Hematopoietic multipotent progenitor cell treated with erythropoietin and hydrocortisone succinate and interleukin-3 and kit ligand, for 15 days (in vitro differentiated cells): ENCODE data around the gene EPB41L1.
A peak's percentile ranks its signal among the peaks of the same experiment; 100 is the strongest.

Experiments
- DNase-seq: peaks from one replicate; pipeline ENCODE4 v3.0.0-alpha.2; 2015; ENCODE audit warnings: low spot score

The EPB41L1 gene

DNA sequence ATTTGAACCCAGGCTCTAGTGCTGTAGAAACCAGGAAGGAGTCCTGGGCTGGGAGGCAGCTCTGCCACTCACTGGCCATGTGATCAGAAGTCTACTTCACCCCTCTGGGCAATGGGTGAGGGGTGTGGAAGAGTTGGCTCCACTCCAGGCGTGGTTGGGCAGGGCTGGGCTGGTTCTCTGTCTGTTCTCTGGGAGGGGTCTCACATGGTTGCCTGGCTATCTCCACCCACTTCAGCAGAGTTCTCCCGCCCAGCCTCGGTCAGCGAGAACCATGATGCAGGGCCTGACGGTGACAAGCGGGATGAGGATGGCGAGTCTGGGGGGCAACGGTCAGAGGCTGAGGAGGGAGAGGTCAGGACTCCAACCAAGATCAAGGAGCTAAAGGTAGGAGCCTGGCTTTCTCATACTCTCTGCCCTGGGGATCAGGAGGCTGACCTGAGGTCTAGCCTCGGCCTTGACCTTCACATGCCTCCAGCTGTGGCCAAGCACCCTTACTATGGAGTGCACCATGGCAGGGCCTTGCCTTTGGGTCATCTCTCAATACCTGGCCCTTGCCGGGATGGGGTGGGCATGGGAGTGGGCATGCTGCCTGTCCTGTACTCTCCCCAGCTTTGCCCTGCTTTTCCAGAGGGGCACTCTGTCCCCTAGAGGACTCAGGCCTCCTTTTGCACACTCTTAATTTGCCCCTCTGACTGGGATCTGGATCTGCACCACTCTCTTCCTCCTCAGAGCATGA, 39.6 kb downstream of the EPB41L1 start:
- DNase-seq, result no peak

DNA sequence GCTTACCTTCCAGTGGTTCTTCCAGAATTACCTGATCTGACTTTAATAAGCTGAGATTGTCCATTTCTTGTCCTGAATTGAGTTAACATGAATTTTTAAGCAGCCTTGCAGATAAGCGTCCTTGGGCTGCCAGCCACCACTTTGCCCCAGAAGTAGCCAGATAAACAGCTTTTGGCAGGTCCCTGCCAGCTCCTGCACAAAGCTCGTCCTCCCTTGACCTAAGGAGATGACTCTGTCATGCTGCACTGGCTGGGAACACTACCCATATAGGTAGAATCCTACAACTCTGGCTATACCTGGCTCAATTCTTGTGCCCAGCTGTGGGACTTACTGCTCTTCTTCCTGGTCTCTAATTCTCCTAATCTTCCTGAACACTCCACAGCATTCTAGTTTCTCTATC, 42.1 kb downstream of the EPB41L1 start:
- no peak for DNase-seq

DNA sequence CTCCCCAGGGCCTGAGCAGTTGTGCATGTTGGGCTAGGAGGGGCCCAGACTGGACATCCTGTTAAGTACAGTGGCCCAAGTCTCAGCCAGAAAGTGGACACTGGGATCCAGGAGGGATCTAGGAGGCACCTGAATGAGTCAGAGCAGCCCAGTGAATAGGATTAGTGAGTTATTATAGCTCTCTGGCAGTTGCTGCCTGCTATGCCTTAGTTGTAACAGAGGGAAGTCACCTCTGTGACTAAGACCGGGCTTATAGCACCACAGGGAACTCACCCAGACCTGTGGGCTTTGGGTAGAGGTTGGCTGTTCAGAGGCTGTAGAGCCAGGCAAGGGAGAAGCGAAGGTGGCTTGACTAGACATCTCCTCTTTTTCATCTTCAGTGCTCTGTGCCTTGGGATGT, 42.7 kb downstream of the EPB41L1 start:
- no peak for DNase-seq

DNA sequence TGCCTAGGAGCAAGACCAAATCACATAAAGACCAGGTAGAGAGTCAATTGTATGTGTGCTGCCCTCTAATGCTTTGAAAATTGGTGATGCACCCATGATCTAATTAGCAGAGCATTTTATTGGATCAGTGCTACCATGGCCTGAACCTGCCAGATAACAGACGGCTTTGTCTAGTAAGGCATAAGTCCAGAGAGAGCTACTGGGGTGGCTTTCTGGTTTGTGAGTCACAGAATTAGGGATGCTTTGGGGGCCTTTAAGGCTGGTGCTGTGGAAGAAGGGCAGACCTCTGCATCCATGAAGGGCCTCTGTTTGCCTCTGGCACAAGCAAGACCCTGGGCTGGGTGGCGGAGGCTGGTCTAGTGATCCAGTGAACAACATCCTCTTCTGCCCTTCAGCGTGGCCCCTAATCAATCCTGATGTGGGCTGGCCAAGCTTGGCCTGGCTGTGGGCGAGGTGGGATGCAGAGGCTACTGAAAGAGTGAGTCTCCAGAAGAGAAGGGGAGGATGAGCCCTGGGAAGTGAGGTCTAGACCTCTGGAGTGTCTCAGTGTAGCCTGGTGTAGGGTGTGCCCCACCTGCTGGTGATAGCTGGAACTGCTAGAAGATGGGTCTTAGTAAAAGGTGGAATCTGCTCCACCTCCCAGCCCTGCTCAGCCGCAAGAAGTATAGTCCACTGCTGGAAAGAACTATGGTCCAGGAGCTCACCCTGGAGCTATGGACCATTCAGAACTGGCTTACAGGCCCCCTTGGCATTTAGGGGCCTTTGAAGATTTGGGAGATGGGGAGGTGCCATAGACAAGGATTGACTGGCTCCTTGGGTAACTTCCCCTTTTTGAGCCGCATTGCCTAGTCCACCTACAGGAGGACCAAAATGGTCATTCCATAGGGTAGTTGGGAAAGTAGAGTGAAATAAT, 45.1 kb downstream of the EPB41L1 start:
- DNase-seq, result peak; percentile 67

DNA sequence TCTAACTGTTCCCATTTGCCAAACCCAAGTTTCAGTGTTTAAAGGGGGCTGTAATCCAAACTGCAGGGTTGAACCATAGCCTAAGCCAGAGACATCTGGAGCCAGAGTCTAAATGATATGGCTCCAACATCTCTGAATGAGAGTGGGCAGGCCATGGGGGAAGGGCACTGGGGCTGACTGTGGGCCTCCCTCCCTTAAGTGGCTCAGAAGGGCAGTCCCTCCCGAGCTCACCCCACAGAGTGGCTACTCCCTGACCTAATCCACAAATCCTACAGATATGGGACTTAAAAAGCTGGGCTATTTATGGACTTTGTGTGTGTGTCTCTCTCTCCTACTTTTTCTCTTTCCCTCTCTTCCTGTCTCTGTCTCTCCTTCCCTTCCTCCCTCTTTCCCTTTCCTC, 45.9 kb downstream of the EPB41L1 start:
- DNase-seq, result no peak

DNA sequence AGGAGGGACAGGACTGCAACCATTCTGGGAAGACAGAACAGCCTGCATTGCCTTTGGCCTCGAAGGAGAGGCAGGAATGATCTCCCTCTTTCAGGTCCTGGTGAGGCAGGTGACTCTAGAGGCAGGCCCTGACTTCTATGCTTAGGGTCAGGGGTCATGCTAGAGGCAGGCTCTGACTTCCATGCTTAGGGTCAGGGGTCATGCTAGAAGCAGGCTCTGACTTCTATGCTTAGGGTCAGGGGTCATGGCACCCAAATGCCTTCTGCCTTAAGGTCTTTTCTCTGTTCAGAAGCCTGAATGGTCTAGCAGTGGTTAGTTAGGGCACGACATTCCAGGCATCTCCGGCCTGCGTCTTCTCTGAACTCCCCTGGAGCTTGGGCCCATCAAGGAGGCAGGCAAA, 46.7 kb downstream of the EPB41L1 start:
- DNase-seq, result no peak

DNA sequence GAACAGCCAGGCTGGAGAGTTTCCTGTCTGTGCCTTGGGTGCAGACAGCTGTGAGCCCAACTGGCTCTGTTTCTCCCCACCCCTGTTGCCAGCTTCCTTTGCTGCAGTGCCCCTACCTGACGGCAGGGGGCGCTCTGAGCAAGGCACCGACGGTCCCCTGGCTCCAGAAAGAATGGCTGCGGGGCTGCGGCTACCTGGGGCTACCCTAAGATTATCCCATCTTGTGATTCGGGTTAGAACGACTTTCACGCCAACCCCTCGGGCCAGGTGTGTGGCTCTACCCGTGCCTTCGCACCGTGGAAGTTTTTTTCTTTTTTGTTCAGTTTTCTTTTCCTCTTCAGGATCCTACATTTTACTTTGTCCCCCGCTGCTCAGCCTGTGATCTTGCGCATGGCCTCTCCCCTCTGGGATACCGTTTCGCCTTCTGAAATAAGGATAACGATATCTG, 48.4 kb downstream of the EPB41L1 start:
- peak; percentile 70 for DNase-seq

DNA sequence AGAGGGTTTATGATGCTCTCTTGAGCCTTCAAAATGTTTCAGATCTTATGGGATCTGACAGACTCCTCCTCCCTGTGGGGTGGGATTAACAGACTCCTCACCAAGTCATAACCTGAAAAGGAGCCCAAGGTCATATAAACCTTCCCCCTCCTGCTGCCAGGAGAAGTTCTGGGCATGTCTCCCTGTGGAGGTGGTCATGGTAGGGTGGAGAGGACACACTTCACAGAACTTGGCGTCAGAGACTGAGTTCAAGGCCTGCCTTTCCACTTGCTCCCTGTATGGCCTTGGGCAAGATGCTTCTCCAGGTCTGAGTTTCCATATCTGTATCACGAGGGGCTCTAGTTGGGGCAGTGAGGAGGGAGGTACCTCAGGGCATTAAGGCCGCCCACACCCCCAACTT, 49.3 kb downstream of the EPB41L1 start:
- DNase-seq, result no peak

DNA sequence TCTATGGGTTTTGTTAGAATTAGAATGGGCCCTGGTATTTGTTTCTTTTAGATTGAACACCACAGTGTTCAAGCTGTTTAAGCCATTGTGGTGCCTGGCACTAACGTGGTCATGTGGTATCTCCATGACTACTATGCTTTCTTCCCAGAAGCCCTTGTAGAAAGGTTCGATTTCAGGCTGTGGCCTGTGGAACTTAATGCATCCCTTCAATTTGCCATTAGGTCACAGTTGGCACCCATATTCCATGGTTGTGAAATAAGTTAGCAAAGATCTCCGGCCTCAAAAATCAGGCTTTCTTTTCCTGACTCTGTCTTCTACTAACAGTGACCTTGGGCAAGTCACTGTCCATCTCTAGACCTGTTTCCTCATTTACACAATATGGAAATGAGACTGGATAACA, 50.5 kb downstream of the EPB41L1 start:
- DNase-seq, result no peak

DNA sequence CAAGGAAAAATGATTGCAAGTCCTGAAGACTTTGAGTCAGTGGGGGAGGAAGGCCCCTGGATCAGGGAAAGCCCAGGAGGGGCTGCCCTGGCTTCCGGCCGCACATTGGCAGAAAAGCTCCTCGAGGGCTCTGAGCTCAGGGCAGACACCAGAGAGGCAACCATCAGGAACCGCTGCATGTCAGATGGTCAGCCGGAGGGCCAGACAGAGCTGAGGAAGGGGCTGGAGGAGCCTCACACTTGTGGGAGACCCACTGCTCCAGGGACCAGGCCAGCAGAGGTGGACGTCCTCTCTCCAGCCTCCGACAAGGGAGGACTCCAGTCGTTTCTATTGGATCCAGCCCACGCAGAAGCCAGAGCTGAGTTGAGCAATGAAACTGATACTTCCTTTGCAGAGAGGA, 51.5 kb downstream of the EPB41L1 start:
- DNase-seq, result no peak

DNA sequence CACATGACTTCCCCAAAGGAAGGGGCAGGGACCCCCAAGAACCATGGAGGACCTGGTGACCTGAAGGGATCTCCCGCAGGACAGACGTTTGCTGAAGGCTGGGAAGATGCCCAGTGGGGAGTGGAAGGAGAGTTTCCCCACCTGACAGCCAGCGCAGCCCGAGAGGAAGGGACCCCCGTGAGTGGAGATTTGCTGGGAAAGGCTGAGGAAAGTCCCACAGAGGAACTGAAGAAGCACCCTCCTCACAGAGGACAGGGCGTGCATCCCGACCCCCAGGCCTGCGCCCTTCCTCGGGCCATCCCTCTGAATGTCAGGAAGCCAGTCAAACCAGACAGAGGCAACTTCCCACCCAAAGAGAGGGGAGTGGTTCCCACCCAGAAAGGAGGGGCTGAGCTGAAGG, 52.1 kb downstream of the EPB41L1 start:
- no peak for DNase-seq

DNA sequence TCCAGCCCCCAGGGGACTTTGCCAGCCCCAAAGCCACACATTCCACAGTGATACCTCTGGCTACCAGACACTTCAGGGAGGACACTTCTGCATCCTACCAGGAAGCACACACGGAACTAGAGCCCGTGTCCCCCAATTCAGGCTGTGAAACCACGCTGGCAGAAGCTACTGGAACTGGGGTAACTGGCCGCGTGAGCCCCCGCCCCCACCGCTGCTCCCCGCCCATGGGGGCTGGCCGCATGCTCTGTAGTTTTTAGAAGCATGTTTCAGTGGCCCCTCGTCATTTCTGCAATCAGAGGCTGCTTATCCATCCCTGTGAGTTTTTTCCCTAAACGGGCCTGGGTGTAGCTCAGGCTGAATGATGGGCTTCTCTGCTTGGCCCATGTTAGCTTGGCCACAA, 53.1 kb downstream of the EPB41L1 start:
- no peak for DNase-seq

DNA sequence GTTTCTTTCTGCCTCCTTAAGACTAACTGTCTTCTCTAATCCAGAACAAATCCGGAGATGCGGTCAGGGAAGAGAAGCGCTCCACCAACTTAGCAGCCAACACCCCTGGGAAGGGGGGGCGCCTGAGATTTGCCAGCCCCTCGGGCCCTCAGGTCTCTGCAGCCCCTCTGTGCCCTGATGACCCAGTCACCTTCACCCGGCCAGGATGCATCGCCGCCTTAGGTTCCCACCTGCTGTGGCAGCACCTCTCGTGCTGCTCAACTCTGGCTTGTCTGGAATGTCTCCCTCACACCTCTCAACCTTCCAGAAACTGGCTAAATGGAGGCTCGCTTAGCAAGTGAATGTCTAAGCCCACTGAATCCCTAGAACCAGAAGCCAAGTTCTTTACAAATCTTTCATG, 53.7 kb downstream of the EPB41L1 start:
- DNase-seq, result no peak

DNA sequence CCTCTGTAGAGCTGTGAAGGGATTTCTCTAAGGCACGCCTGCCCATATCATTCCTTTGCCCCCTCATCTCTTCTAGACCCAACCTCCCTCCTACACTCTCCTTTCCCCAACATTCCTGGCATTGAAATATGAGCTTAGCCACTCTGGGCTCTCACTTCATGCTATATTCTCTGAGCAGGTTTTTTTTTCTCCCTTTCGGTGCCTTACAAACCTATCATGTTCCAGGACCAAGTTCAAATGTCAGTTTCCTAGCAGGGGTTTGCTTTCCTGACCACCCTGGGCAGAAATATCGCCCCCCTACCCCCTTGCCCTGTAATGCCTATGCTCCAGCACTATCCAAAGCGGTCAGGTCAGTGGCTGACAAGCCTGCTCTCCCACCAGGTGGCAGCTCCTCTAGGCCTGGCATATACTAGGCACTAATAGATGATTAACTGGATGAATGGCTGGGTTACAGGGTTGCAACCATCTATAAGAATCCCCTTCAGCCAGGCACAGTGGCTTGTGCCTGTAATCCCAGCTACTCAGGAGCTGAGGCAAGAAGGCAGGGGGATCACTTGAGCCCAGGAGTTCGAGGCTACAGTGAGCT, 56.0 kb downstream of the EPB41L1 start:
- DNase-seq, result no peak

DNA sequence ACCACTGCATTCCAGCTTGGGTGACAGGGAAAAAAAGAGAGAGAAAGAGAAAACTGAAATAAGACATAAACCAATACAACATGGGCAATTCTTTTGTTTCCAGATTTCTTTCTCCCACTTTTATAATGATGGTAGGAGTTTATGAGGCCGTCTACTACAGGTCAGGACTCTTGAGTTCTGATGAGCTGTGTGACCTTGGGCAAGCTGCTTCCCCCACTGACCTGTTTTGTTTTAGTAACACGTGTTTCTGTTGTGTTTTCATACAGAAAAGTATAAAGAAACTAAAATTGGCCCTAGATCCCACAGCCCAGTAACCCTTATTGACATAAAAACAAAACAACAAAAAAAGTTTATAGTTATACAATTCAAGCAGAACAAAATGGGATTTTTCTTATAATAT, 58.8 kb downstream of the EPB41L1 start:
- DNase-seq, result no peak

DNA sequence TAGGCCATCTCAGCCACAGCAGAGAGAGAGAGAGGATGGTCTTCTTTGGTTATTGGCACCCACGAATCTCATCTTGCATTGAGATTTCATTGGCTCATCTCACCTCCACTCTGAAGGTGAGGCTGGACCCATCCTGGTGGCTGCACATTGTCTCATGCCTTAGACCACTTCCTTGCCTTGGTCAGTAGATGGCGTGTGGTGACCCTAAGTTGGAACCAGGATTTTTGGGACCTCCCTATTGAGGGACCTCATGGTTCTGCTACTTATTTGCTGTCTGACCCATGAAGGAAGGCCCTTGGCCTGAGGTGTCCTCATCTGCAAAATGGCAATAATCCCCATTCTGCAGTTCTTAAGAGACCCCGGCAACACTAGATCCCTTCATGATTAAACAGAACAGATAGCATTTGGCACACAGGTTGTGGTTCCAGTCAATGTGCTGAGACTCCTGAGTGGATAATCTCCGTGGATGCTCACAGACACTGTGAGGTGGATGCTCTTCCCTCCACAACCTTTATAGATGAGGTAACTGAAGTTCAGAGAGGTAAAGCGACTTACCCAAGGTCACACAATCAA, 60.2 kb downstream of the EPB41L1 start:
- no peak for DNase-seq

DNA sequence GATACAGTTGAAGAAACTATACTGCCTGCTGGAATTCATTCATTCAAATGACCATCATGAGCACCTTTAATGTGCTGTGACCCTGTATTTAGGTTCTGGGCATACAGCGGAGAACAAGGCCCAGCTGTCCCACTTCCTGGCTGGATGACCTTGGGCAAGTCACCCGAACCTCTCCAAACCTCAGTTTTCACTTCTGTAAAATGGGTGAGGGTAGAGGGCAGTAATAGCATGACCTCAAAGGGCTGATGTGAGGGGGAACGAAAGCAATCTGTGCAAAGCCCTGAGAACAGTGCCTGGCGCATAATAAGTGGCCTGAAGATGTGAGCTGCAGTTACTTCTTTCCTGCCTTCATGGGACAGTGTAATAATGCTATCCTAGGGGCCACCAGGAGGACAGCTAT, 61.2 kb downstream of the EPB41L1 start:
- no peak for DNase-seq

DNA sequence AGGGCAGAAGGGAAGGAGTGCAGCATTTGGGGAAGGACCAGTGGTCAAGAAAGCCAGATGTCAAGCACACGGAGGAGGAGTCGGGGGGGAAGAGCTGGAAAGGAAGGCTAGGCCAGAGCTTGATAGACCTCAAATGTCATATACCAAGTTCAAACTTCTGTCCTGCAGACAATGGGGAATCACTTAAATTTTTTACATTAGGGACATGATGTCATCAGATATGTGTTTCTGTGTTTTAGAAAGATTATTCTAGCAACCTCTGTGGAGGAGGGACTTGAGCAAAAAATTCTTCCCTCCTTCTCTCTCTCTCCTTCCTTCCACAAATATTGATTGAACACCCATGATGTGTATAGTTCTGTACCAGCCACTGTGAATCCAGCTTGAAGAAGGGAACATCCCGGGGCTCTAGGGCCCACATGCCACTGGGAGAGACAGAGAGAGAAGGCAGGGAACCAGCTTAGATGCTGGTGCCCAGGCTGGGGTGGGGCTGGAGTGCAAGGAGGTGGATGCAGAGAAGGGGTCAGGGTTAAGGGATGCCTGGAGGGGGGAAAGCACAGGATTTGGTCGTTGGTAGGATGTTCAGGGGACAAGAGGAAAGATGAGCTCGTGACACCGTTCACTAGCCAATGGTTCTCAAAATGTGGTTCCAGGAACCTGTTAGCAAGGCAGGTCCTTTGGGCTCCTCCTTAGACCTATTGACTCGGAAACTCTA, 61.9 kb downstream of the EPB41L1 start:
- no peak for DNase-seq

DNA sequence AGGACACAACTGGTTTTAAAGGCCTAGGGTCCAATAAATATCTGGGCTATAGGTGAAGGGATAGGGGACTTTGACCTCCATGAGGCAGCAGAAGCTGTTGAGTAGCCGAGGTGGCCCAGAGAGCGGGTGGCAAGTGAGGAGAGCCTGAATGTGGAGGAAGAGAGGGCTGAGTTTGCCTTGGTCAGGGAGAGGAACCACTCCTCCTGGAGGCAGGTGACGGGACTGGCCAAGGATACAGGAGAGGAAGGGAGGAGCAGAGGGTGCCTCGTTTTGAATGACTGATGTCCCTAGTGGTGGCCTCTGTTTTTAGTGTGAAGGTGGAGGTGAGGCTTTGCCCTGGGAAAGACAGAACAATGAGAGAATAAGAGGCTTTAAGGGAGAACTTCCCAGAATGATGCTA, 62.7 kb downstream of the EPB41L1 start:
- no peak for DNase-seq

DNA sequence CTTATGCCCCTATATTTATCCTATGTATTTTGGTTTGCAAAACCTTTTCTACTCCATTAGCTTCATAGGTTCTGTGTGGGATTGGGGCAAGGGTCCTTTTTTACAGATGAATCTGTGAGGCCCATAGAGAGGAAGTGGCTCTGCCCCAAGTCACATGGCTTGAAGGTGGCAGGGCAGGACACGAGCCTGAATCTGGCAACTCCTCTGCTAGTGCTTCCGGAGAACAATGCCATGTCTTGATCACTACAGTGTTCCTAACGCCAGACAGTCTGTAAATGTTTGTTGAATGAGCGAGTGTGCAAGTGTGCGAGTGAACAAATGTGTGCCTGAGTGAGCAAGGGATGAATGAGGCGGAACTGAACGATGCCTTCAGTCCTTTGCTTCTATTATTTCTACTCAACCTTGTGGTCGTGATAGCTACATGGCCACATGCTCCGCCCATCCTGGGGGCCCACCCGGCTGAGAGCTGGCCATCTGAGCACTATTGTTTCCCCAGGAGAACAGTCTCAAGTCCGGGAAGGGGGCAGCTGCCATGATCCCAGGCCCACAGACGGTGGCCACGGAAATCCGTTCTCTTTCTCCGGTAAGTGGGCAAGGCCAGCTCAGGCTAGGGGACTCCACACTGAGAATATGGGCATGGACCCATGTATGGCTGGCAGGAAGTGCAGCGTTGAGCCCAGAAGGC, 64.0 kb downstream of the EPB41L1 start:
- DNase-seq, result no peak

DNA sequence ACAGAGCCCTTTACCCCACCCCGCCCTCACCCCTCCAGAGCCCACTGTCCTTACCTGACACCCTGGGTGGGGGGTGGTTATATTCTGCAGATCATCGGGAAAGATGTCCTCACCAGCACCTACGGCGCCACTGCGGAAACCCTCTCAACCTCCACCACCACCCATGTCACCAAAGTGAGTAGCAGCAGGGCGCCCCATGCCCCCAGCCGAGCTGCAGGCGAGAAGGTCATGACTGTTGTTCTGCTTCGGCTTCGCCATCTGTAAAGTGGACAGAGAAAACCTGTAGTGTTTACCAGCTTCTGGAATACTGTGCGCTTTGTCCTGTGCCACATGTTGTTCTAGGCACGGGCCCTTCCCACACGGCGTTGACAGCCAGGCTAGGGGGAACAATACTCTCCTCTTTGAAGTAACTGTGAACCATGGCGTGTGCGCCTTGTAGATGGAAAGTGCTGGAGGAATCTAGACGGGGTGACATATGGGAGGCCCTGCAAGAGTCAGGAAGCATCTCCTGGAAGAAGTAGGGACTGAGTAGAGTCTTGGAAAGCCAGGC, 65.2 kb downstream of the EPB41L1 start:
- no peak for DNase-seq
